MCF 10A (cell line): ENCODE results near the gene C5orf58. TPM values are rescaled to one million over a fixed set of nuclear protein-coding genes. Genes with fewer than 3 reads are reported as not detected.
A peak's percentile ranks its signal among the peaks of the same experiment; 100 is the strongest.

Source experiments
- BruUV-seq: library from RNA; stranded (reverse); fragments of 400-500 nt; replicated peaks from 2 replicates; lab custom pipeline; 2021; lab: Mats Ljungman, UMichigan
- CTCF ChIA-PET: fragments of 300-600 bp; sonication (Branson Sonifier 250); formaldehyde crosslinking; extraction: SDS; loops from one replicate; lab custom pipeline; 2021; ENCODE audit warnings: antibody characterized with exemption, inconsistent platforms; lab: Yijun Ruan, JAX
- POLR2A ChIA-PET: fragments of 300-600, 350-650 bp; sonication (Branson Sonifier 250); formaldehyde crosslinking; extraction: SDS; loops from one replicate; lab custom pipeline; 2020; ENCODE audit warnings: antibody characterized with exemption, inconsistent platforms; lab: Yijun Ruan, JAX
- DNase-seq: peaks from one replicate; pipeline ENCODE4 v3.0.0-alpha.2; 2018; ENCODE audit not compliant: unreplicated experiment
- H3K27ac Mint-ChIP-seq: one replicate; pipeline ENCODE4 v1.8.0; 2022; ENCODE audit warnings: mild to moderate bottlenecking, low read depth, mixed read lengths; ENCODE audit not compliant: unreplicated experiment
- H3K27me3 Mint-ChIP-seq: one replicate; pipeline ENCODE4 v1.8.0; 2022; ENCODE audit warnings: mixed read lengths; ENCODE audit not compliant: insufficient read depth, unreplicated experiment
- H3K36me3 Mint-ChIP-seq: one replicate; pipeline ENCODE4 v1.8.0; 2022; ENCODE audit warnings: mild to moderate bottlenecking, moderate library complexity, mixed read lengths; ENCODE audit not compliant: insufficient read depth, unreplicated experiment
- H3K4me1 Mint-ChIP-seq: one replicate; pipeline ENCODE4 v1.8.0; 2022; ENCODE audit warnings: mixed read lengths; ENCODE audit not compliant: insufficient read depth, unreplicated experiment
- H3K4me3 Mint-ChIP-seq: one replicate; pipeline ENCODE4 v1.8.0; 2022; ENCODE audit warnings: mild to moderate bottlenecking, moderate library complexity, mixed read lengths; ENCODE audit not compliant: unreplicated experiment
- H3K9me3 Mint-ChIP-seq: one replicate; pipeline ENCODE4 v1.8.0; 2022; ENCODE audit warnings: mixed read lengths; ENCODE audit not compliant: unreplicated experiment
- intact Hi-C: fragments of 100-400 bp; cut with micrococcal nuclease; formaldehyde crosslinking; loops from 2 replicates; pipeline ENCODE4 v1.14.1; 2022
- total RNA-seq: library from RNA; stranded (reverse); gene quantifications from 2 replicates; pipeline ENCODE4 v1.2.3, GENCODE V29; 2022
- TF ChIP-seq, protein P1 (sequence below): fragments of 200-600 bp; IDR thresholded peaks from one replicate; pipeline ENCODE4 v1.8.0; 2022; ENCODE audit warnings: antibody characterized with exemption, mild to moderate bottlenecking; ENCODE audit not compliant: unreplicated experiment

C5orf58 gene
- total RNA-seq, 1 experiment from 2014 or later = not detected

DNA sequence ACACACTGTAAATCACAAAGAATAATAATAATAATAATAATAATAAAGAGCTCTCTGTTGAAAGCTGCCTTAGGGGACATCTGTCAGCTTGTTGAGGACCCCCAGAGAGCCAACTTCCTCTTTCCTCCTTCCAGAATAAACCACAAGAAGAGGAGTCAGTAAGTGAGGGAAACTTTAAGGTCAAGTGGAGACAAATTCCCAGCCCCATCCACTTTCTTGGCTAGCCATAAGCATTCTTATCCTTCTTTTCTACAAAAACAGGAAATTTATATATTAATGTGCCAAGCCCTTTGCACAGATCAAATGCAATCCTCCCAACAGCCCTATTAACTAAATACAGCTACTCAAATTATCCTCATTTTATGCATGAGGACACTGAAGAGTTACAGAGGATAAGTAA, 9.4 kb upstream of the C5orf58 start:
- no TSS peak for BruUV-seq
- no peak overlapping the region for H3K4me3 Mint-ChIP-seq
- CTCF ChIA-PET = interaction anchor here (0.7 to 12.5 kb wide), 17 partner anchors 13 to 410 kb away, joined by 3 to 465 read pairs (median 6); no protein-coding TSS in a partner anchor
- H3K4me1 Mint-ChIP-seq = no peaks in the 10 kb centered on the region
- TF ChIP-seq, protein P1, sequence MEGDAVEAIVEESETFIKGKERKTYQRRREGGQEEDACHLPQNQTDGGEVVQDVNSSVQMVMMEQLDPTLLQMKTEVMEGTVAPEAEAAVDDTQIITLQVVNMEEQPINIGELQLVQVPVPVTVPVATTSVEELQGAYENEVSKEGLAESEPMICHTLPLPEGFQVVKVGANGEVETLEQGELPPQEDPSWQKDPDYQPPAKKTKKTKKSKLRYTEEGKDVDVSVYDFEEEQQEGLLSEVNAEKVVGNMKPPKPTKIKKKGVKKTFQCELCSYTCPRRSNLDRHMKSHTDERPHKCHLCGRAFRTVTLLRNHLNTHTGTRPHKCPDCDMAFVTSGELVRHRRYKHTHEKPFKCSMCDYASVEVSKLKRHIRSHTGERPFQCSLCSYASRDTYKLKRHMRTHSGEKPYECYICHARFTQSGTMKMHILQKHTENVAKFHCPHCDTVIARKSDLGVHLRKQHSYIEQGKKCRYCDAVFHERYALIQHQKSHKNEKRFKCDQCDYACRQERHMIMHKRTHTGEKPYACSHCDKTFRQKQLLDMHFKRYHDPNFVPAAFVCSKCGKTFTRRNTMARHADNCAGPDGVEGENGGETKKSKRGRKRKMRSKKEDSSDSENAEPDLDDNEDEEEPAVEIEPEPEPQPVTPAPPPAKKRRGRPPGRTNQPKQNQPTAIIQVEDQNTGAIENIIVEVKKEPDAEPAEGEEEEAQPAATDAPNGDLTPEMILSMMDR = no peak
- no peak overlapping the region for H3K27ac Mint-ChIP-seq
- H3K9me3 Mint-ChIP-seq = no peaks in the 10 kb centered on the region
- no peak for DNase-seq
- intact Hi-C loops = no loop called here
- POLR2A ChIA-PET = no interaction called here
- no peaks in the 10 kb centered on the region for H3K27me3 Mint-ChIP-seq
- no peaks in the 10 kb centered on the region for H3K36me3 Mint-ChIP-seq

GRCh38 chr5:170223906-170224305, 8.9 kb upstream of the C5orf58 start:
- no peak overlapping the region for H3K4me3 Mint-ChIP-seq
- intact Hi-C loops = no loop called here
- H3K4me1 Mint-ChIP-seq = no peaks in the 10 kb centered on the region
- DNase-seq = peak; percentile 30
- no peaks in the 10 kb centered on the region for H3K27me3 Mint-ChIP-seq
- ChIA-PET CTCF (interaction anchor here (0.6 to 12.5 kb wide), 25 partner anchors 13 to 556 kb away, joined by 3 to 465 read pairs (median 5); no protein-coding TSS in a partner anchor), POLR2A (no interaction called here)
- BruUV-seq = no TSS peak
- TF ChIP-seq, protein P1 = no peak
- no peaks in the 10 kb centered on the region for H3K36me3 Mint-ChIP-seq
- no peak overlapping the region for H3K27ac Mint-ChIP-seq
- H3K9me3 Mint-ChIP-seq = no peaks in the 10 kb centered on the region

DNA sequence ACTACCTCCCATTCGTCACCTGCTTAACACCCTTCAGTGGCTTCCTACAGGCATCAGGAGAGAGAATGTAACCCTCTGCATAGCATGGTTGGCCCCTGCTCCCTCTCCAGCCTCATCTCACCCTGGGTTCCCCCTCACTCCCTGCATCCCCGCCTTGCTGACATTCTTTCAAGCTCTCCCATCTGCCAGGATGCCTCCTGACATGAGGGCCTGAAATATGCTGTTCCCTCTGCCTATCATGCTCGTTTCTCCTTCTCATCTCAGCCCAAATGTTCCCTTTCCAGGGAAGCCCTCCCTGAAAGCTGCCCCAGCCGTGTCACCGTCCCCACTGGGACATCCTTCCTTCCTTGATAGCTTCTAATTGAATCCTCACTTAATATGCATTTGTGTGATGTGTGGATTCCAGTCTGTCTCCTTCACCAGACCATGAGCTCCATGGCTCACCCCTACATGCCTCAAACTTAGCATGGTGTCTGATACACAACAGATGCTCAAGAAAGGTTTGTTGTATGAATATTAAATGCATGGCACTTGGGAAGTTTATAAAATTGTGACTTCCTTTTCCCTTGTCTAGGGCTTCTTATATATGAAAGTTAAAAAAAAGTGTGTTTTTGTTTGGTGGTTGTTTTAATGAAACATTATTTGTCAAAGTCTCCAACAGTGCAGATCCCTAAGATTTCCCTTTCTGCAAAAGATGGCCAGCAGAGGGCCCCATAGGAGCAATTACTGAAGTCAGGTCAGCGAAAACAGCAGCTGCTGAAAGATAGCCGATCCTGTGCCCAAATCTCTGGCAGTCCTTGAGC, 7.3 kb upstream of the C5orf58 start:
- TF ChIP-seq, protein P1 = peak; percentile 90
- ChIA-PET CTCF (interaction anchor here (0.6 to 12.5 kb wide), 68 partner anchors 8 to 1775 kb away, joined by 3 to 465 read pairs (median 4); partner anchors contain the start of gene LCP2), POLR2A (interaction anchor here (0.6 to 1.1 kb wide), 5 partner anchors 8 to 194 kb away, joined by 3 to 4 read pairs (median 3); no protein-coding TSS in a partner anchor)
- peak; percentile 83 for DNase-seq
- Mint-ChIP-seq H3K27me3 (no peaks in the 10 kb centered on the region), H3K4me3 (no peak overlapping the region), H3K4me1 (no peaks in the 10 kb centered on the region), H3K9me3 (no peaks in the 10 kb centered on the region), H3K36me3 (no peaks in the 10 kb centered on the region), H3K27ac (no peak overlapping the region)
- intact Hi-C loops = loop anchor here (1.0 to 2.0 kb wide), 5 partner anchors 43 to 398 kb away; no protein-coding TSS in a partner anchor
- BruUV-seq = no TSS peak

DNA sequence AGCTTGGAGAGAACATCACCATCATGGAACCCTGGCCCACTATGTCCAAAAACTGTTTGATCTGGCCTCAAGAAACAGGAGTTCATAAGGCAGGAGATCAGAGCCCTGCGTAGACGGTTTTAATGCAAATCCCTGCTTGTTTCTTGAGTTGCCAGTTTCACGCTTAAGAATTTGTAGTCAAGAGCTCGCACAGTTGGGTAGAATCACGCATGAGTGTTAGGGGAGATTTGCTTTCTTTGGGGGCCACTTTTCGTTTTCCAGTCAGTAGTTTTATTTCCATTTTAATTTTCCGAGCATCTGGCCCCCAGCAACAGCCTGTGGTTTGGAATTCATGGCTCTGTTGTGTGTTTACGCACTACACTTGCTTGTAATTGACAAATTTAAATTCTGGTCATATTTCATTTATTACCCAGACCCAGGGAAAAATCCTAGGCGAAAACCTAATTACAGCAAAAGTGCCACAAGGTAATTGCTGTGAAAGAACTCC, 6.6 kb upstream of the C5orf58 start:
- ChIA-PET CTCF (interaction anchor here (0.6 to 12.5 kb wide), 56 partner anchors 9 to 418 kb away, joined by 3 to 465 read pairs (median 5); partner anchors contain the start of genes INSYN2B and LCP2), POLR2A (interaction anchor here (0.6 to 1.2 kb wide), 6 partner anchors 9 to 194 kb away, joined by 3 to 4 read pairs (median 3); no protein-coding TSS in a partner anchor)
- intact Hi-C loops = loop anchor here (1.0 to 2.0 kb wide), 5 partner anchors 43 to 397 kb away; no protein-coding TSS in a partner anchor
- no peaks in the 10 kb centered on the region for H3K4me1 Mint-ChIP-seq
- no peaks in the 10 kb centered on the region for H3K36me3 Mint-ChIP-seq
- no peak overlapping the region for H3K27ac Mint-ChIP-seq
- H3K27me3 Mint-ChIP-seq = no peaks in the 10 kb centered on the region
- no peaks in the 10 kb centered on the region for H3K9me3 Mint-ChIP-seq
- BruUV-seq = no TSS peak
- TF ChIP-seq, protein P1 = no peak
- no peak overlapping the region for H3K4me3 Mint-ChIP-seq
- DNase-seq = no peak
